NCI-H1105 treated with DMSO at 0.1 percent for 48 hours (cell line): ENCODE measurements around the gene KLK4.
A peak's percentile ranks its signal among the peaks of the same experiment; 100 is the strongest.

Source experiments
- DNase-seq: peaks from one replicate; lab custom pipeline; 2025; lab: John Stamatoyannopoulos, UW

KLK4 gene

GRCh38 chr19:50911206-50912101 lies at the start of gene KLK4:
TSS of gene KLK4 (minus strand) at chr19:50911395. CDS start at chr19:50910738, 657 bp downstream.
- DNase-seq = no peak

GRCh38 chr19:50959731-50960500 lies 48.7 kb upstream of the KLK4 start:
- no peak for DNase-seq

GRCh38 chr19:50957587-50957986 lies 46.4 kb upstream of the KLK4 start:
- no peak for DNase-seq

- DNase-seq = no peak
Observed at GRCh38 chr19:50952910-50953309, 41.7 kb upstream of the KLK4 start, which contains the start of gene KLK5. TSS of gene KLK5 (minus strand) at chr19:50953038. CDS start at chr19:50952657, 381 bp downstream.

- DNase-seq = no peak
Observed at GRCh38 chr19:50949861-50950260, 38.7 kb upstream of the KLK4 start.

GRCh38 chr19:50947123-50947522 lies 35.9 kb upstream of the KLK4 start:
- DNase-seq = no peak

- DNase-seq = no peak
Observed at GRCh38 chr19:50944795-50945194, 33.6 kb upstream of the KLK4 start.

GRCh38 chr19:50943074-50943828 lies 32.1 kb upstream of the KLK4 start:
- no peak for DNase-seq

GRCh38 chr19:50939596-50939995 lies 28.4 kb upstream of the KLK4 start:
- DNase-seq = no peak

- DNase-seq = no peak
Observed at GRCh38 chr19:50933640-50934039, 22.4 kb upstream of the KLK4 start.

GRCh38 chr19:50932690-50933083 lies 21.5 kb upstream of the KLK4 start:
- DNase-seq = no peak

- no peak for DNase-seq
Observed at GRCh38 chr19:50932018-50932689, 21.0 kb upstream of the KLK4 start.

GRCh38 chr19:50931023-50931422 lies 19.8 kb upstream of the KLK4 start:
- DNase-seq = no peak

GRCh38 chr19:50928831-50929230 lies 17.6 kb upstream of the KLK4 start:
- no peak for DNase-seq

GRCh38 chr19:50926144-50926543 lies 14.9 kb upstream of the KLK4 start:
- DNase-seq = no peak

- DNase-seq = no peak
Observed at GRCh38 chr19:50925734-50926133, 14.5 kb upstream of the KLK4 start.

GRCh38 chr19:50924586-50924985 lies 13.4 kb upstream of the KLK4 start:
- no peak for DNase-seq

- peak; percentile 83 for DNase-seq
Observed at GRCh38 chr19:50922317-50922853, 11.2 kb upstream of the KLK4 start.

- no peak for DNase-seq
Observed at GRCh38 chr19:50921426-50922316, 10.5 kb upstream of the KLK4 start.

GRCh38 chr19:50916069-50916468 lies 4.9 kb upstream of the KLK4 start:
- no peak for DNase-seq
